HT-29 (cell line): ENCODE data around the gene CAPZB. TPM values are rescaled to one million over a fixed set of nuclear protein-coding genes. Genes with fewer than 3 reads are reported as not detected.

Experiments used
- DNase-seq: peaks from one replicate; pipeline ENCODE4 v3.0.0-alpha.2; 2015; ENCODE audit warnings: low spot score
- total RNA-seq: library from RNA; depleted of rRNA; stranded (reverse); fragments of >200 nt; shearing (Covaris generic); gene quantifications from 2 replicates; pipeline ENCODE4 v1.2.3, GENCODE V29; 2014

Gene CAPZB
- total RNA-seq, 1 experiment from 2014 or later: 87.3 TPM

GRCh38 chr1:19368964-19369363, 116.4 kb downstream of the CAPZB start:
- DNase-seq: no peak

DNA sequence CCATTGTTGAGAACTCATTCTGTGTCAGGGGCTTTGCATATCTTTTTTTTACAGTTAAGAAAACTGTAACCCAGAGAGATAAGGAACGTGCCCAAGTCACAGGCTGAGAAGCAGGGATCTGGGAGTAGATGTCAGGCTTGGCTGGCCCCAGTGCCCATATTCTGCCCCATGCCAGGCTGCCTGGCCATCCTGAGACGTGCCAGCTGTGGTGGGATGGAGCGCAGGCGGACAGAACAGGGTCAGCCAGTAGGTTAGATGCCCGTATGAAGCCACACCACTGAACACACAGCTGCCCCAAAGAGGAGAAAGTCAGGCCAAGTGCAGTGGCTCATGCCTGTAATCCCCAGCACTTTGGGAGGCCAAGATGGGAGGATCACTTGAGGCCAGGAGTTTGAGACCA, 117.3 kb downstream of the CAPZB start:
- DNase-seq: no peak

- DNase-seq: peak; percentile 29
Observed at GRCh38 chr1:19367584-19368041, 117.7 kb downstream of the CAPZB start.

- DNase-seq: no peak
Observed at GRCh38 chr1:19366599-19367536, 118.5 kb downstream of the CAPZB start.

- DNase-seq: no peak
Observed at GRCh38 chr1:19365721-19366120, 119.6 kb downstream of the CAPZB start.

- DNase-seq: no peak
Observed at GRCh38 chr1:19363536-19364152, 121.7 kb downstream of the CAPZB start.

DNA sequence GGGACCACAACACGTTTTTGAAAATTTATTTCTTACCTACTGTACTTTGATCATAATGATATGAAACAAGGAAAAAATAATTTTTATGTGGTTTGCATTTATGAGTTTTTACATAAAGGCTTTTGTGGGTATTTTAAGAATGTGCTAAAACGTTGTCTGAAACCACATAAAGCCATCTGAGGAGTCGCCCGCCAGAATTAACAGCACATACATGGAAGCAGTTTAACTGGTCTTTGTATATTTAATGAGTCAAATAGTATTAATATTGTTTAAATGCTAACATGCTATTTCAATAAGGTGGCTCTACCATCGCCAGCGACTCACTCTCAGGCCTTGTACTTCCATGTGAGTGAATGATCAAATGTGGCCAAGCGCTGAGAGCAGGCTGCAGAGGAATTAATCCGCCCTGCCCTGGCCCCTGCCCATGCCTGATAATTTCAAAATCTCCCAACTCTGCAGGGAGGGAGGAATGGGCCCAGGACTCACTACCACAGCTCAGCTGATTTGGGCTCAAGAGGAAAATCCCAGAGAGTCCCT, 123.7 kb downstream of the CAPZB start:
- peak; percentile 44 for DNase-seq

DNA sequence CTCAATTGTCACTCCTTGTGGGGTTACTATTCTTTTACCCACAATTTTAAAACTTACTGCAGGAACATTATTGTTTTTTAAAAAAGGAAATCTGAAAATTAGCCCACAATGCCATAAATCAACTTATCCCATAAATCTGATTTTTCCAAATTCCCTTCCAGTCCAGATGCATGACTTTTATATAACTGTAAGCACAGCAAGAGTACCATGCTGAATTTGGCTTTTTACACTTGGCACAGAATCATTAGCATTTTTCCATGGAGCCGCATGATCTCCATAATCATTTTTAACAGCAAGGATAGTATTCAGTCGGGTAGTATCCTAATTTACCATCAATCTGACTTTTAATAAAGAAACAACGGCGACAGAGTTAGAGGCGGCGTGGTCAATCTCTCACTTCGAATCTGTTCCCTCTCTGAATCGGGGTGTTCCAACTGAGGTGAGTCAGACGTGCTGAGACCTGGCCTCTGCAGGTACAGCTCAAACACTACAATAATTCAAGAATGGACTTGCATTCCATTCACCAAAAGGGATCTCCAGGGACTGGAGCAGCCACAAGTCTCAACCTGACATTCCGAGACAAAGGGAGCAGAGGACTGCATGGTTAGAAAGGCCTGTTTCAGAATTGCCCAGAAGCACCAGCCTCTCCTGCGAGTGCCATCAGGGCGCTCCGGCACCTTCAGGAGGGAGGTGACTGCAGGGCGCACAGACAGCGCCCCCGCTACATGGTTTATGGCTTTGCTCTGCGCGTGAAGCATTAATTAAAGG, 124.3 kb downstream of the CAPZB start:
- DNase-seq: no peak

DNA sequence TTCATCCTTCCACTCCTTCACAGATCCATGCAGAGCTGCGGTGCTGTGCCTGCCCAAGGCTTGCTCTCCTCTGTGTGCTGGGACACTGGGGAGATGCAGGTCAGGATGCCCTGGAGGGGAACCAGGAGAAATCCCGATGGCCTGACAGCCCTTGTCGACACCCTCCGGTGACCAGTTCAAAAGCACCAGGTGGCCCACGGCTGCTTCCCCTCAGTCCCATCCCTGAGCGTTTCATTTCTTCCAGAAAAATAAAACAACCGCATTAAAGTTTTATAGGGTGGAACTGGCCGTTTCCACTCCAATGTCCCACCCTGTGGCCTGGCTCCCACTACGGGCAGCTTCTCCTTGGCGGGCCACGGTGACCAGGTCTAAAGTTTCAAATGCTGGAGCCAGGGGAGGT, 124.9 kb downstream of the CAPZB start:
- DNase-seq: no peak

DNA sequence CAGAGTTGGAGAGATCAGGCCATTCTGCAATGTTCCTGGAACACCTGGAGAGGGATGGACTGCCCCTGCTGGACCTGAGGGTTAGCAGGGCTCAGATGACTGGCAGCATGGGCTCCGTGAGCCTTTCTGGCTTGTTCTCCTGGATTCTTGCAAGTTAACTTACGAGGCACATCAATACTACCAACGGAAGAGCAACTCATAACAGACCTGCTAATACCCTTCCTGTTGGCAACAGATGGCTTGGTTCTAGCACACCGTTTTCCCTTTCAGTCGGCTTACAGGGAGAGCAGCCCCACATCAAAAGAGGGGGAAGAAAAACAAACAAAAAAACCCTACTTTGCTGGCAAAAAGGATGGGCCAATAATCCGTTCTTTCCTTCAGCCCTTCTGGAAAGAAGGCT, 125.3 kb downstream of the CAPZB start:
- no peak for DNase-seq

DNA sequence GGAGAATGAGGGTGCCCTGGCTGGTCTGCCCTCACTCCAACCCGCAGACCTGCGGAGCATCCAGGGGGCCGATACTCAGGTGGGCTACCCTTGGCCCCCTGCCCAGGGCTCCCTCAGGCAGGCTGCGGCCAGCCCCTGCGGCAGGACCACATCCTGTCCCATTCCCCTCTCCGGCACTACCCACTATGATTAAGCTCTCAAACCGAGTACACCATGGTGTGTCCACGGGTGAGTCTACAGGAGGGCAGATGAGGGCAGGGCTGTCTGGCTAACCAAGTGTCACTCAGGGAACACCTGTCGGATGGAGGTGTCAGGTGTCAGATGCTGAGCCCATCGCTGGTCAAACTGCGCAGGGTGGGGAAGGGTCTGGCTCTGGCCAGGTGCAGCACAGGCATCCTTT, 126.0 kb downstream of the CAPZB start:
- no peak for DNase-seq

DNA sequence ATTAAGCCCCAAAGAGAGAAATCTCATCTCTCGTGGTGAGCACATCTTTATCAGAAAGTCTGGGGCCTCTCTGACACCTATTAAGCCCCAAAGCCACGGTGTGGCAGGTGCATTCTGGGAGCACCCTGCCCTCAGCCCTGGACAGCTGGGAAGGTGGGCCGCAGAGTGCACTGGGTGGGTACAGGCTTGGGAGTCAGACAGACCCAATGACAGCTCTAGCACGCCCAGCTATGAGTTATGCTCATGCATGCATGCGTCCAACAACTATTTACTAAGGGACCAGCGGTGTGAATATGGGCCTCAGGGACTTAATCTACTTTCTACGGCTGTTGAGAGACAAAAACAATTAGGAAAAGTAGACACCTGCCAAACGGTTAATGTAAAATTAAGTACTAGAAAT, 126.6 kb downstream of the CAPZB start:
- no peak for DNase-seq

DNA sequence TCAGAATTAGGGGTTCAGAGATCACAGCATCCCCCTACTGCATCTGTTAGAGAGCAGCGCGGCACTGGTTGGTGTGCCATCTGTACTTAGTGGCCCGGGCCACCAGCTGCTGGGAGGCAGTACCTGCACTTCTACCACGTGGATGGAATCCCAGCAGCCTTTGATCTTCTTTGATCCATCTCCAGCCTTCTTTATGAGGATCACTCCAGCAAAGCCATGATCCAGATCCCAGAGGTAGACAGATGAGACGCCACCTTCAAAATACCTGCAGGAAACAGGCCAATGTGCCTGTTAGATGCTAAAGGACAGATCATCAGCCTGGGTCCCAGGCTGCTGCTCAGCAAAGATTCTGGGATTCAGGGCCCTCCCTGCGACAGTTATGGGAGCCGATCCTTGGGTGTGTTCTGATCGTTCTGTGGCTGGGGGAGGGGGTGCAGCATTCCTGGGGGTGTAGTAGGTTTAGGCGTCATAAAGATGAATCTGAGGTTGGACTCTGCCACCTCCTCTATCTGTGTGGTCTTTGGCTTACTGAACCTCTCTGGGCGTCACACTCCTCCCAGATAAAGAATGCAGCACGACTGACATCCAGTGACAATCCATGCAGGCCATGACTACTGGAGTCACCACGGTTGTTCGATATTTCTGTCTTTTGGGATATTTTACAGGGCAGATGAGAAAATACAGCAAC, 127.9 kb downstream of the CAPZB start:
- DNase-seq: no peak

GRCh38 chr1:19356266-19356665, 129.1 kb downstream of the CAPZB start:
- DNase-seq: no peak

GRCh38 chr1:19354531-19354981, 130.8 kb downstream of the CAPZB start:
- DNase-seq: no peak

DNA sequence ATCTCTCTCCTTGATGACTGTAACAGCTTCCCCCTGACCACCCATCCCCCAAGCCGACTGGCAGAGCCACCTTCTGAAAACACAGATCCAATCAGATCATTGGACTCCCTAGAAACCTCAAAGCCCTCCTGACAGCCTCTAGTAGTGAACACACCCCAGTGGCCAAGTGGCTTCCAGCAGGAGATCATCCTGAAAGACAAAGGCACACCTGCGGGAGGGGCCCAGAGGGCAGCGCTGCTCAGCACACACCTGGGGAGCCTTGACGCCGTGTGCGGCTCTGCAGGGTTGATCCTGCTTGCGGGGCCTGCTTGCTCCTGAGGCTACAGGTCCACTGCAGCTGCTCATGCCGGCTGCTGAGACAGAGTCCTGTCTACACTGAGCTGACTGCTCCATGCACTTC, 131.7 kb downstream of the CAPZB start:
- no peak for DNase-seq

DNA sequence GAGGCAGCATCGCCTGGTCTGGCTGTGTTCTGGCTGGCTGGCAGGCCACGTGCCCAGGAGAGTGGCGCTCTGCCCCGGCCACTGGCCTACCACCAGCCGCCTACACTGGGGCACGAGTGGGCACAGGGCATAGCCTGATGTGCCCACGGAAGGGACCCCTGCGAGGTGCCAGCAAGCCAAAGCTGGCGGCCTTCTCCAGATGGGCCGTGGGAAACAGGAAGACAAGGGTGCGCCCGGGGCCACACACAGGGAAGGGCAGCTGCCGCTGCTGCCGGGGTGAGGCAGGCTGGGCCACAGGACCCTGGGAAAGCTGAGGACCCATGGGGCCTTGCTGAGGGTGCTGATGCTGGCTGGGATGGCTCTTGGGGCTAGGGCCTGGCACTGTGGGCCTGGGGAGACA, 132.5 kb downstream of the CAPZB start:
- no peak for DNase-seq

- DNase-seq: no peak
Observed at GRCh38 chr1:19351873-19352272, 133.5 kb downstream of the CAPZB start.

DNA sequence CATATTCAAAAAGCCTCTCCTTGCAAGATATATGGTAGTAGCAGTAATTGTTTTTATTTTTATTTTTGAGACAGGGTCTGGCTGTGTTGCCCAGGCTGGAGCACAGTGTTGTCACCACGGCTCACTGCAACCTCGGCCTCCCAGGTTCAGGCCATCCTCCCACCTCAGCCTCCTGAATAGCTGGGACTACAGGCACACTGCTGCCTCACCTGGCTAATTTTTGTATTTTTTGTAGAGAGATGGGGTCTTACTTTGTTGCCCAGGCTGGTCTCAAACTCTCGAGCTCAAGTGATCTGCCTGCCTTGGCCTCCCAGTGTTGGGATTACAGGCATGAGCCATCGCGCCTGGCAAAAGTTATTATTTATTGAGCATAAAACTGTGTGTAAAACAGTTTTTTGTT, 134.8 kb downstream of the CAPZB start:
- no peak for DNase-seq

GRCh38 chr1:19349999-19350398, 135.3 kb downstream of the CAPZB start:
- DNase-seq: no peak
